GM23248 (cell line): ENCODE results near the gene ATP5F1D.

Experiments
- EZH2 ChIP-seq: fragments of 200-600 bp; sonication (generic); IDR thresholded peaks from 2 replicates; pipeline ENCODE4 v1.6.1; 2018; ENCODE audit warnings: antibody characterized with exemption, mild to moderate bottlenecking; ENCODE audit not compliant: insufficient read depth, poor library complexity, severe bottlenecking
- EZH2phosphoT487 ChIP-seq: fragments of 200-600 bp; sonication (generic); IDR thresholded peaks from 2 replicates; pipeline ENCODE4 v1.6.1; 2018; ENCODE audit warnings: antibody characterized with exemption, moderate library complexity, mild to moderate bottlenecking, low read depth; ENCODE audit not compliant: insufficient read depth

DNA sequence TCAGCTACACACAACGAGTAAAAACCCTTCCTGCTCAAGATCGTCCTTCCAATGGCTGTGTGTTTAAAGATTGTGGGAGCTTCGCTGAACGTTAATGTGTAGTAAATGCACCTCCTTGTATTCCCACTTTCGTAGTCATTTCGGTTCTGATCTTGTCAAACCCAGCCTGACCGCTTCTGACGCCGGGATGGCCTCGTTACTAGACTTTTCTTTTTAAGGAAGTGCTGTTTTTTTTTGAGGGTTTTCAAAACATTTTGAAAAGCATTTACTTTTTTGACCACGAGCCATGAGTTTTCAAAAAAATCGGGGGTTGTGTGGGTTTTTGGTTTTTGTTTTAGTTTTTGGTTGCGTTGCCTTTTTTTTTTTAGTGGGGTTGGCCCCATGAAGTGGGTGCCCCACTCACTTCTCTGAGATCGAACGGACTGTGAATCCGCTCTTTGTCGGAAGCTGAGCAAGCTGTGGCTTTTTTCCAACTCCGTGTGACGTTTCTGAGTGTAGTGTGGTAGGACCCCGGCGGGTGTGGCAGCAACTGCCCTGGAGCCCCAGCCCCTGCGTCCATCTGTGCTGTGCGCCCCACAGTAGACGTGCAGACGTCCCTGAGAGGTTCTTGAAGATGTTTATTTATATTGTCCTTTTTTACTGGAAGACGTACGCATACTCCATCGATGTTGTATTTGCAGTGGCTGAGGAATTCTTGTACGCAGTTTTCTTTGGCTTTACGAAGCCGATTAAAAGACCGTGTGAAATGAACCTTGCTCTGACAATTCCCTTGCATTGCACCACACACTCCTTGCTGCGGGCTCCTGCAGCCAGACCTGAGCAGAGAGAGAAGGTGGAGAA is 31.1 kb downstream of the ATP5F1D start:
- no peak for TF ChIP-seq EZH2
- no peak for TF ChIP-seq EZH2phosphoT487
